ENCODE results near the gene ALDH1A3.

The ALDH1A3 gene

GRCh38 chr15:100902436-100903167 lies 23.0 kb downstream of the ALDH1A3 start:
- H3K27ac ChIP-seq (replicated peaks) = peak overlapping the region; percentile 49
- peak in 1 of 2 experiments; percentile 62 for DNase-seq (ENCODE audit: low read depth in 1 of 2, low spot score in 1 of 2)
- H3K4me3 ChIP-seq (replicated peaks; ENCODE audit: insufficient read depth, low read length) = no peak overlapping the region
- H3K27me3 ChIP-seq (ENCODE audit: insufficient read depth, poor library complexity, severe bottlenecking) = no peaks in the 10 kb centered on the region
- TF ChIP-seq CTCF (IDR thresholded peaks at IDR 0.05; ENCODE audit: insufficient read depth, low read length) (no peak), GABPA (IDR thresholded peaks at IDR 0.05; ENCODE audit: low read depth) (no peak)

GRCh38 chr15:100903168-100903554 lies 23.5 kb downstream of the ALDH1A3 start:
- TF ChIP-seq GABPA (IDR thresholded peaks at IDR 0.05; ENCODE audit: low read depth) (no peak), SPI1 (IDR thresholded peaks at IDR 0.05; ENCODE audit: borderline replicate concordance, low read depth) (no peak), CTCF (IDR thresholded peaks at IDR 0.05; ENCODE audit: insufficient read depth, low read length) (no peak), POLR2AphosphoS5 (IDR thresholded peaks at IDR 0.05; ENCODE audit: low read depth) (no peak), REST (IDR thresholded peaks at IDR 0.05; ENCODE audit: insufficient replicate concordance, low read depth) (no peak)
- Histone ChIP-seq H3K4me3 (replicated peaks; ENCODE audit: insufficient read depth, low read length) (no peak overlapping the region), H3K27ac (replicated peaks) (no peak overlapping the region), H3K27me3 (ENCODE audit: insufficient read depth, poor library complexity, severe bottlenecking) (no peaks in the 10 kb centered on the region)
- DNase-seq (ENCODE audit: low read depth in 1 of 2, low spot score in 1 of 2) = no peak

GRCh38 chr15:100905850-100906249 lies 26.2 kb downstream of the ALDH1A3 start:
- TF ChIP-seq REST (IDR thresholded peaks at IDR 0.05; ENCODE audit: insufficient replicate concordance, low read depth) (no peak), SPI1 (IDR thresholded peaks at IDR 0.05; ENCODE audit: borderline replicate concordance, low read depth) (no peak), GABPA (IDR thresholded peaks at IDR 0.05; ENCODE audit: low read depth) (no peak), POLR2AphosphoS5 (IDR thresholded peaks at IDR 0.05; ENCODE audit: low read depth) (no peak), CTCF (IDR thresholded peaks at IDR 0.05; ENCODE audit: insufficient read depth, low read length) (no peak)
- Histone ChIP-seq H3K4me3 (replicated peaks; ENCODE audit: insufficient read depth, low read length) (no peak overlapping the region), H3K27me3 (ENCODE audit: insufficient read depth, poor library complexity, severe bottlenecking) (no peaks in the 10 kb centered on the region), H3K27ac (replicated peaks) (no peak overlapping the region)
- no peak for DNase-seq (ENCODE audit: low read depth in 1 of 2, low spot score in 1 of 2)

- TF ChIP-seq POLR2AphosphoS5 (IDR thresholded peaks at IDR 0.05; ENCODE audit: low read depth) (no peak), SPI1 (IDR thresholded peaks at IDR 0.05; ENCODE audit: borderline replicate concordance, low read depth) (no peak), CTCF (IDR thresholded peaks at IDR 0.05; ENCODE audit: insufficient read depth, low read length) (no peak), REST (IDR thresholded peaks at IDR 0.05; ENCODE audit: insufficient replicate concordance, low read depth) (no peak), GABPA (IDR thresholded peaks at IDR 0.05; ENCODE audit: low read depth) (no peak)
- DNase-seq (ENCODE audit: low read depth in 1 of 2, low spot score in 1 of 2) = no peak
- Histone ChIP-seq H3K27ac (replicated peaks) (no peak overlapping the region), H3K4me3 (replicated peaks; ENCODE audit: insufficient read depth, low read length) (no peak overlapping the region), H3K27me3 (ENCODE audit: insufficient read depth, poor library complexity, severe bottlenecking) (no peaks in the 10 kb centered on the region)
These were observed 28.8 kb downstream of the ALDH1A3 start for GRCh38 chr15:100908466-100908865.

All from HL-60 (cell line).